HL-60/S4 treated with phorbol 12-myristate 13-acetate at 8.2 ng/mL for 4 days and 3 days (cell line): ENCODE results near the gene EPS8.

Experiments
- in situ Hi-C: fragments of 300-500 bp; cut with MboI; formaldehyde crosslinking; loops from 2 replicates; pipeline ENCODE4 v1.15.0; 2022; ENCODE audit warnings: low sequenced_read_pairs

EPS8 gene

DNA sequence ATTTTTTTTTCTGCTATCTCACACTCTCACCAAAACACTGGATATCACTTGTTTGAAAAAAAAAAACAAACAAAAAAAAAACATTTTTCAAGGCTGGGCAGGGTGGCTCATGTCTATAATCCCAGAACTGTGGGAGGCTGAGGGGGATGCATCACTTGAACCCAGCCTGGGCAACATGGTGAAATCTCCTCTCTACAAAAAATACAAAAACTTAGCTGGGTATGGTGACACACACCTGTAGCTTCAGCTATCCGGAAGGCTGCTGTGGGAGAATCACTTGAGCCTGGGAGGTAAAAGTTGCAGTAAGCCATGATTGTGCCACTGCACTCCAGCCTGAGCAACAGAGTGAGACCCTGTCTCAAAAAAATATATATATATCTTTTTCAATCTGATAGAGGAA lies 66.2 kb downstream of the EPS8 start:
- in situ Hi-C loops: no loop called here

DNA sequence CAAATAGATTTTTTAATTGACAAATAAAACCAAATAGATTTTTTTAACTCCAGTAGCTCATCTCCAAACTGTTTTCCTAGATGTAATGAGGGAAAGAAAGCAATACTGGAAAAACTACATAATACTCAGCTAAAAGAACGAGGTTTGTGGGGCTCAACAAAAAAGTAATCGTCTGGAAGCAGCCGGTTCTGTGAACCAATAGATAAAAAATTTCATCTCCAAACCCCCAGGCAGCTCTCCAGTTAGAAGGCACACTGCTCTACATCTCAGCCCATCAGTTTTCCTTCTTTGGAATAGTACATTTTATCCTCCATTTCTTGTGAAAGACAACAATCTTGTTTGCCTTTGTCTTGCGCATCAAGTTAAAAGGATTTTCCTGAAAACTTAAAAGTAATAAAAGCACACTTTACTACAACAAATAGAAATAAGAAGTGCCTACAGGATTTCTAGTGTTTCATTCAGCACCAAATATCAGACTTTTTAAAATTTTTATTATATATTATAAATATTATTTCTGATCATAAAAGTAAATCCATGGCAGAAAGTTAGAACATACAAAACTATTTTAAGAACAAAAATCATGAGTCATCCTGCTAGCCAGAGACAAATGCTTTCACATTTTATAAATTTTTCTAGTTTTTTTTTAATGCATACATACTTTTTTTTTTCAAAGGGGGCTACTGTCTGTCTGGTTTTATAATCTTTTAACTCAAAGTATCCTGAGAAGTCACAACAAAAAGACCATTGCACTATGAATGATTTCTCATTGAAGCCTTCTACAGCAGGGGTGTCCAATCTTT lies 67.7 kb downstream of the EPS8 start:
- in situ Hi-C loops: no loop called here

DNA sequence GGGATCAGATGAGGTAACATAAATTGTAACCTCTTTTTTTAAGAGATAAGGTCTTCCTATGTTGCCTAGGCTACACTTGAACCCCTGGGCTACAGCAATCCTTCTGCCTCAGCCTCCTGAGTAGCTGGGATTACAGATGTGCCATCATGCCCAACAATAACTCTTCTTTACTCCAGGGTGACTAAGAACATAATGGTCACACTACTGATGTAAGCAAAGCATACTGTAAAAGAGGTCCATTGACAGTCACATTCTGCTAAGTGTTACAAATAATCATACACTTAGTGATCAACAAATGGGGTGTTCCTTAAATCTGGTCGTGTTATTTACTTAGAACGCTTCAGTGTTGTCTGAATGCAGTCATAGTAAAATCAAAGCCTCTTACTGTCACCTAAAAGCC lies 68.9 kb downstream of the EPS8 start:
- in situ Hi-C loops: no loop called here

DNA sequence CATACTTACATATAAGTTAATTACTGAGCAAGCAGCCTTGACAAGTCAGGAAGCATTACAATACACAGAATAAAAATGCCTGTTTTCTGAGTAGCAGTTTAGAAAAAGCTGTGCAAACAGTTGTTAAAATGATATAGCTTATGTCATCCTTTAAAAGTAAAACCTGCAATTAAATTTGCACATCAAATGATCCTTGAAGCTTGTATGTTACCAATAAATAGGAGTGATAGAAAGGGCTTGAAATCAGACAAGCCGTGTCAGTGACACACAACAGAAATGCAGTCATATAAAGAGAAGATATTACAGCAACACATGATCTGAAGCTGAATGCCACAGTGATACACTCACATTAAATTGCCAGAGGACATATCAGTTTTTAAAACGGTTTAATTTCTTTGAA lies 70.0 kb downstream of the EPS8 start:
- in situ Hi-C loops: no loop called here

DNA sequence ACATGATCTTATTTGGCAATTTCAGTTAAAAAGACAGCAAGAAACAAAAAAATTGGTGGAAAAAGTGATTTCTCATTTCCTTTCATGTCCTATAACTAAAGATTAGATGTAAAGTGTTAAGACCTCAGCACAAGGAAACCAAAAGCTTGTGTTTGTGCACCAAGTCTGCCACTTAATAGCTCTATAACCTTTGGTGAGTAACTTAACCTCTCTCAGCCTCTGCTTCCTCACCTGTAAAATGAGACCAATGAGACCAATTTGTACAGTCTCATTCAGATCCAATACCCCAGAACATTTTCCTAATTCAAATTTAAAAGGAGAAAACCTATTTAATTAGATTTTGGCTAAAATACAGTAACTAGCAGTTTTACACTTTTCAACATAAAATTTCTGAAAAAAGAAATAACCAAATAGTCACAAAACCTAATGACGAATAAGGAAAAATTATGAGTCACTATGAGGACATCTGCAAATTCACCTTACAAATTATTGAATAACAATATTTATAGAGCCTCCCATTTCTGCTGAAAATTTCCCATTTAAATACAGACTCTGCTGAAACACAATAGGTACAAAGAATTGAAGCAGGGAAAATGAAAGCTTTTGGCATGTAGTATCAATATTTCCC lies 71.1 kb downstream of the EPS8 start:
- in situ Hi-C loops: no loop called here

DNA sequence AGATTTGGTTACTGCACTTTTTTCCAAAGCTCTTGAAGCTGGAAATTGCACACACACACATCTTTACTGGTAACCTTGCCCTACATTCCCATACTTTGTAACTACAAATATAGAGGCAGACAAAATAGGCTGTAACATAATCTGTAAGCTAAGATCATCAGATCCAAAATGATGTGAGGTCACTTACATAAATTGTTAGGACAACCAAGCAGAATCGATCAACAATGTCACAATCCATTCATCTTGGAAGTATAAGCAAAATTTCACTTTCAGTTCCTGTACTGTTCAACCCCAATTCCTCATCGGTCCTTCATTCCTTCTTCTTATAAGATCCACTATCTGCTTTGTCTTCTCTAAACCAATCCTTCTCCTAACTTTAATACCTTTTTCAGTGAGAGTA lies 72.6 kb downstream of the EPS8 start:
- in situ Hi-C loops: no loop called here

DNA sequence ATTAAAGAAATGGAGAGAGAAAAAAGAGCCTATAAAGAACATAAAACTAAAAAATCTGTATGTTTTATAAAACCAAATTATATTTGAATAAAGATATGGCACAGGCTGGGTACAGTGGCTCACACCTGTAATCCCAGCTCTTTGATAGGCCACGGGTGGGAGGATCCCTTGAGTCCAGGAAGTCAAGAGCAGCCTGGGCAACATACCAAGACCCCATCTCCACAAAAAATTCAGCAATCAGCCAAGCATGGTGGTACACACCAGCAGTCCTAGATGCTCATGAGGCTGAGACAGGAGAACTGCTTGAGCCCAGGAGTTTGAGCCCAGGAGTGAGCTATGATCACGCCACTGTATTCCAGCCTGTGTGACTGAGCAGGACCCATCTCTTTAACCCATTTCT lies 74.9 kb downstream of the EPS8 start:
- in situ Hi-C loops: no loop called here

DNA sequence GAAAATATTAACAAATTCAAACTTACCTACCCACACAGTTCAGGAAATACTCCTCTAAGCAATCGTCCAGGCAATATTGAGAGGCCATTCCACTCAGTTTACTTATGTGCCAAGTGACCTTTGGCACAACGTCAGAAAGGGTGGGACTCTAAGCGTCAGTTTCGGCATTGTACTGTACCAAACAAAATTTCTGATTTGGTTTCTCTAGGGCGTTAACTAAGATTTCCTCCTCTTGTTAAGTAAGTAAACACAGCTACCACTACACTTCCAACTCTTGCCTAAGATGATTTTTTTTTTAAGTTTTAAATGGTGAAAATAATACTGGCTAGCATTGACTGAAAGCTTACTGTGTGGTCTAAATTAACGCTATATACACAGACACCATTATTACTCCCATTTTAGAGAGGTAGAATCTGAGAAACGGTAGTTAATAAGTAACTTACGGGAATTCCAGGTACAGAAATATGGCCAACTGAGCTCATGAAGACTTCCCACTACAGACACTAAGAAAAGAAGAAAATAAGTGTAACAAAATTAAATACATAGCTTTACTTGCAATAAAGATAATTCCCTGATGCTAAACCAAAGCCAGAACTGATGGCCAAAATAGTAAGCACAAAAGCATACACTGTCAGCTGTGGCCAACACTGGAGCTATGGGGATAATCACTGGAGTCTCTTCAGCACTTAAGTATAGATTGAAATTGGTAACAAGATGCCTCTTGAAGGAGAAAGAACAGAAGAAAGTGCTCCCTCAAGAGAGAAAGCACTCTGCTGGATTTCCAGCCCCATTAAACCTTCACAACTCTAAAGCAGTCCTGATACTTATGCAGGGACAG lies 76.1 kb downstream of the EPS8 start:
- in situ Hi-C loops: no loop called here

DNA sequence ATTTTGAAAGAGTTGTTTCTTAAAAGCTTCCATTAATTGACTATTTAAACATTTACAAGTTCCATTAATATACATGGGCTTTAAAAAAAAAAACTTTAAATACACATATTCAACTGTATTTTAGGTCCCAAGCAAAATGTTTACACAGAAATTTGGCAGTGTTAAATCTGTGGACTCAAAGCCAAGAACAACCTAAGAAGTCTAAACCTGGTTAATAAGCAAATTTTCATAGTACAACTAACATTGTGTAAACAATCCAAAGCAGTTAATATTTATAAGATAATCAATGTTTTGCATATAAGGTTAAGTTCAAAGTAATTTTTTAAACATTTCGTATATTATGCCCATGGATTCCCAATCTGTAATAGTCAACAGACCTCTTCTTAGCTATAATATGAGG lies 77.0 kb downstream of the EPS8 start:
- in situ Hi-C loops: no loop called here

DNA sequence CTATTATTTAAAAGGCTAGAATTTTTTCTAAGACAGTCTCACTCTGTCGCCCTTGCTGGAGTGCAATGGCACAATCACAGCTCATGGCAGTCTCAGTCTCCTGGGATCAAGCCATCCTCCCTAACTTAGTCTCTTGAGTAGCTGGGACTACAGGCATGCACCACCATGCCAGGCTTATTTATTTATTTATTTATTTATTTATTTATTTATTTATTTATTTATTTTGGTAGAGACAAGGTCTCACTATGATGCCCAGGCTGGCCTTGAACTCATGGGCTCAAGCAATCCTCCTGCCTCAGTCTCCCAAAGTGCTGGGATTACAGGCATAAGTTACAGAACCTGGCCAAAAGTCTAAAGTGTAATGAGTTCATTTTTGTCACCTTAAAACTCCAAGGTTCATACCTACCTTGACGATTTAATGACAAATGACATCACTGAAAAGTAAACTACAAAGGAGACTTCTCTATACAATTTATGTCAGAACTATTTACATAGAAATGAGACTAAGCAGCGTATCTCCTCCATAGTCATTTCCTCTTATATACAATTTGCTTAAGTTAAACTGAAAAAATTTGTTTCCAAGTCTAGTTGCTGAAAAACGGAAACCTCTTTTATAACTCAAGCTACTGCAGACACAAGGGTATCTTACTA lies 78.2 kb downstream of the EPS8 start:
- in situ Hi-C loops: no loop called here

DNA sequence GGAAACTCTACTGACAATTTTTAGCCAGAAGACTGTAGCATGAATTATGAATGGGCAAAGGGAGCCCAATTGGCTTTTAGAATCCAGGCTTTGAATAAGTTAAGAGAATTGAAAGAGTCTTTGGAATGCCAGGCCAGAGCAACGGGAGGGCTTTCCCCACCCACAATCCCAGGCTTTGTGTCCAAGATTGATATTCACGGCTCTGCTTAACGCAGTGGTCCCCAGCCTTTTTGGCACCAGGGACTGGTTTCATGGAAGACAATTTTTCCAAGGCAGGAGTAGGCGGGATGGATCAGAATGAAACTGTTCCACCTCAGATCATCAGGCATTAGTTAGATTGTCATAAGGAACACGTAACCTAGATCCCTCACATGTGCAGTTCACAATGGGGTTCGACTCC lies 79.6 kb downstream of the EPS8 start:
- in situ Hi-C loops: no loop called here

DNA sequence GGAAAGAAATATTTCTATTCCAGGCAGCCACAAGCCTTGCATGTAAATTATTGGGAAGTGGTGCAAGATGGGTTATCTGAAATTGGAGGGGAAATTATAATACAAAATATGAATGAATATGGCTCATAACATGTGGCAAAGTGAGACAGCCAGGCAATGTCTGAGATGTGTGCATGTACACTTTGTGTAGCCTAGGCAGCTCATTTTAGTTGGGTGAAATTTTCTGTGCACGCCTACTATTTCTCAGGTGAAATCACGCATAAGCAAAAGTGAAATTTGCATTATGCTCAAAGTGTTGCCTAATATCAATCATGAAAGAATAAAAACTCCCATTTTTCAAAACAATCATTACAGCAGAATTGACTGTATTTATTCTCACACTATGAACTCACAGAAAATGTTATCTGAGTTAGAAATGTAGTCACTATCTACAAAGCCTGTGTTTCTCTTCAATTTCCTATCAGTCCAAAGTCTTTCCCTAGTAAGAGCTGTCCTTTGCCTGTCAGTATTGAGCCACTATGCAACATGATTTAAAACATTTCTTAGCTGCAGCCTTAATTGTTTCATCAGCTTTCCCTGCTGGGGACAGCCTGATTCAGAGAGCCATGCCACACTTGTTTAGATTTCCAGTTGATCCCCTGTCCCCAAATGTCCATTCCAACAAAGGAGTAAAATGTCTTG lies 80.7 kb downstream of the EPS8 start:
- in situ Hi-C loops: no loop called here

DNA sequence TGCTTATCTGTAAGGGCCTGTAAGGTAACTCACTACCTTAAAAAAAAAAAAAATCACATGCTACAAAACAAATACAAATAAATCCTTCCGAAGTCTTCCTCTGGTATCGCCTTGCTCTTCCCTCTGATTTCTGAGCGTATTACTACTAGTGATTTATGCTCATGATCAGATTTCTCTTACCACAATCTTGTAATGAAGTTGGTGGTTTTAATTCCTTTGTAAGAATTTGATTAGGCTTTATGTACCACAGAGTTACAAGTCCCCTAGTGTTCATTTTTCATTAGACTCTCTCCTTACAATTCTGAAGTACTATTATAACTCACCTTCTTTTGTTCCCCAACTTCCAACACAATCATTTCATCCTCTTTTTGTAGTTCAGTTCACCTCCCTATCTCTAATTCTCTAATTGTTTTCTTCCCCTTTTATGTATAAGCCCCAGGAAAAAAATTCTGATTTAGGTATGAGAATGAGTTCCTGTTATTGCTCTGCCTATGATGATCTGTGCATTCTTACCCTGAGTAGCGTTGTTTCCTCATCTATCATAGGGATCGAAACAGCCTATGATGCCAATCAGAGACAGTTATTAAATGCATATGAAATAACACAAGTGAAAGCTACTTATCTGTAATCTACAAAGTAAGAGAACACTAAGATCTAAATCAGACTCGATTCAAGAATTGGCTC lies 81.5 kb downstream of the EPS8 start:
- in situ Hi-C loops: no loop called here

DNA sequence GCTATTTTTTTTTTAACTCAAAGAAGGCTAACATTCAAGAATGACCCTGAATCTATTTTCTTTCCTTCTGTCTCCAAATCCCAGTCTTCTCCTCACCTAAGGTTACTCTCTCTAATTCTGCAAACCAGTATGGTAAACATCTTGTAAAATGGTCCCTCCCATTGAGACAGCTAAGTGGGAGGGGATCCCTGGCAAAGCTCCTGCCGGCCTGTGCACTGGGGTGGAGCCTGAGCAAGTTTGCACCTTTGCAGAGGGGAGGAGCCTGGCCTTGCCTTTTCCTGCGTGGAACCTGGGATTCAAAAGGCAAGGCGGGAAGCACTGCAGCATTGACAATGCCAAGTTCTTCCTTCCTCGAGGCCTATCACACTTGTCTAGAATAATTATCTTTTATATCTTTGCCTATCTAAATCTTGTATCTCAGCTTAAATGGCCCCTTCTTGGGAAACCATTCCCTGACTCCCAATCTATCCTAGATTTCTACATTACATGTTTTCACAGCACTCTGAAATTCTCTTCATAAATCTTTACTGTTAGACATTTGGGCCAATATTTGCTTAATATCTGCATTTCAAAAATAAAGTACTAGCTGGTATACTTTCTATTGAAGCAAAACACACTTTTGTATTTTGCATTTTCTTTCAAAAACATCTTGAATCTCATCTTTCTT lies 83.0 kb downstream of the EPS8 start:
- in situ Hi-C loops: no loop called here

DNA sequence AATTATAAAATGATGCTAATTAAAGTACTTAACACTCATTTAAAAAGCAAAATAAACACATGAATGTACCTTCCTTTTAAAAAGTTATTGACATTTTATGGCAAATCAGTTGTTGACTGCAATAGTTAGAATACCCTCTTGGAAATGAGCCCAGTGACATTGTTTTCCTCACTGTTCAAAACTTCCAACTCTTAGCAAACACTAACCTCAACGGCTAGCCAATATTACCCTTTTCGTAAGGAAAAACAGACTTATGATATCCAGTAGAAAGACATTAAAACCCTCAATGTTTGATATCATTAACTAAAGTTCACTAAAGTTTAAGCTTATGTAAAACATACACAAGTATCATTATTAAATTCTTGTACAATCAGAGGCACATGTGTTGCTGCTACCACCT lies 83.6 kb downstream of the EPS8 start:
- in situ Hi-C loops: no loop called here

DNA sequence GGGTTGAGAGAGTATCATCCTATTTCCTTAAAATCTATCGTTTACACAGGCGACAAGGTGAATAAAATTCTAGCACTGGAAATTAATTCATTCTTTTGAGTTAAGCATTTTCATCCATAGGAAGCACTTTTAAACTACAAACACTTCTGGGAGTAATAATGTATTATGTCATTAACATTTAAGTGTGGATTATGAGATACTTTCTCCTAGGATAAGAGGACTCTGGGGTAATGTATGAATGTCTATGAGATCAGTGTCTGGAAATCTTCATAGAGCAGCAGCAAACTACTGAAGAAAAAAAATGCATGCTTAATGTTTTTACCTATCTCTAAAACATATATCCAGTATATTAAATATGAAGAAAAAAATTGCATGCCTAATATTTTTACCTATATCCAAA lies 86.9 kb downstream of the EPS8 start:
- in situ Hi-C loops: no loop called here

DNA sequence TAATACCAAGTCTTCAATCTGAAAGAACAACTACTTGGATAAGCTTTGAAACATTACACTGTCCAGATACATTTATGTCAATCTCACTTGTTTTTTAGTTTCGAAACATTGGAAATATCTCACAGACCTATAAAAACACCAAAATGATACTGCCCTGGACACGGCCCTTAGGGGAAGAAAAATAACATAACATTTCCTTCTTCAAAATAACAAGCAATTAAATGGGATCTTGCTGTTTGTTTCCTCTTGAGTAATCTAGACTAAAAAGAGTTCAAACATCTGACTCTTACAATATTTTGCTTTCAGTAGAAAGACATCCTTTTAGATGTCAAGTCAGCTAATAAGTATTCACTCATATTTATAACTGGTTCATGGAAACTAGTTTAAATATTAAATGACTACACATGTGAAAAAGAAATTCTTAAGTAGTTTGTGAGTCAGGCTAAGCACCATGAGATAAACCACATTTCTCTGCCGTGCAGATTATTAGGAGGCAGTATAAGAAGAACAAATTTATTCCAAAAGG lies 87.5 kb downstream of the EPS8 start:
- in situ Hi-C loops: no loop called here

DNA sequence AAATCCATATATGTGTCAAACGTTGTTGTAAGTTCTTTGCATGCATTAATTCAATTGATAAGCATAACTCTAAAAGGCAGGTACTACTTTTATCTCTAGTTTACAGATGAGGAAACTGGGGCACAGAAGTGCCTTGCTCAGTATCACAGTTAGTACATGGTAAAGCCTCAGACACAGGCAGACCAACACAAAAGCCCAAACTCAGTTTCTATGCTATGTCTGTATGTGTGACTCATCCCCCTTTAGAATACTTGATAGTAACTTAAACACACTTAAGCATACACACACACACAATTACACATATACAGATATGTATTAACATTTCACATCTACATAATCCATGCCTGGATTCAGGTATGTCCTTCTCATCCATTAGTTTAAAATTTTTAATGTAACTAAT lies 88.0 kb downstream of the EPS8 start:
- in situ Hi-C loops: no loop called here

DNA sequence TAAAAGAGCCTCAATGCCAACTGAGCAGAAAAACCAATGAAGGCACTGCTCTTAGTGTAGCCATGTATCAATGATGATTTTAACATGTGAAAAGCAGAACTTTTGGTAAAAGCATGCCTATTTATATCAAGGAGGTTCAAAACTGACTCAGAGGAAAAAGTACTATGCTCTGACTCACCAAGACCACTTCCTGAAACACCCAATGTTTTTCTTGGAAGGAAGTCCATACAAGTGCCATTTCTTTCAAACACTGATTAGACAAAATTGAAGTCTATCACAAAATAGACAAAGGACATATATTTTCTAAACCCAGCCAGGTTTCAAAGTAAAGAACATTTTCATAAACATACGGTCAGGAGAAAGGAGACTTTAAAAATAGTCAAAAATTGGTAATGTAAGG lies 88.6 kb downstream of the EPS8 start:
- in situ Hi-C loops: no loop called here

DNA sequence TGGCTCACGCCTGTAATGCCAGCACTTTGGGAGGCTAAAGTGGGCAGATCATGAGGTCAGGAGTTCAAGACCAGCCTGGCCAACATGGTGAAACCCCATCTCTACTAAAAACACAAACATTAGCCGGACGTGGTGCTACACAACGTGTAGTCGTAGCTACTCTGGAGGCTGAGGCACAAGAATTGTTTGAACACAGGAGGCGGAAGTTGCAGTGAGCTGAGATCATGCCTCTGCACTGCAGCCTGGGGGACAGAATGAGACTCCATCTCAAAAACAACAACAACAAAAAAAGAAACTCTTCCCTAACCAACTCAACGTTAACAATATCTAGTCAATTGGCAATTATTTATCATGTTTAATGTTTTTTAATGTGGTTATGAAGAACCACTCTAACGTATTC lies 89.3 kb downstream of the EPS8 start:
- in situ Hi-C loops: no loop called here
